ENCODE results near the gene KRT16.
"Not testable (repeated sequence)": the region's sequence is repeated elsewhere in the genome, so short reads cannot be mapped to it uniquely, and the experiment has no call there.

KRT16 gene

GRCh38 chr17:41619036-41619926, 6.7 kb upstream of the KRT16 start:
- in situ Hi-C loops (cut with MboI; ENCODE audit: low sequenced_read_pairs, unreplicated experiment): no loop called here
- no peak for DNase-seq (ENCODE audit: low spot score)
- no peak for TF ChIP-seq CTCF (IDR thresholded peaks at IDR 0.05; ENCODE audit: borderline replicate concordance, control extremely low read depth, extremely low read depth, insufficient read depth, missing control alignments)

GRCh38 chr17:41618341-41619035, 5.9 kb upstream of the KRT16 start:
- no peak for DNase-seq (ENCODE audit: low spot score)
- in situ Hi-C loops (cut with MboI; ENCODE audit: low sequenced_read_pairs, unreplicated experiment): no loop called here
- no peak for TF ChIP-seq CTCF (IDR thresholded peaks at IDR 0.05; ENCODE audit: borderline replicate concordance, control extremely low read depth, extremely low read depth, insufficient read depth, missing control alignments)

- in situ Hi-C loops (cut with MboI; ENCODE audit: low sequenced_read_pairs, unreplicated experiment): no loop called here
- no peak for DNase-seq (ENCODE audit: low spot score)
- no peak for TF ChIP-seq CTCF (IDR thresholded peaks at IDR 0.05; ENCODE audit: borderline replicate concordance, control extremely low read depth, extremely low read depth, insufficient read depth, missing control alignments)
Observed at GRCh38 chr17:41617698-41618097, 5.1 kb upstream of the KRT16 start.

- no peak for TF ChIP-seq CTCF (IDR thresholded peaks at IDR 0.05; ENCODE audit: borderline replicate concordance, control extremely low read depth, extremely low read depth, insufficient read depth, missing control alignments)
- no peak for DNase-seq (ENCODE audit: low spot score)
- in situ Hi-C loops (cut with MboI; ENCODE audit: low sequenced_read_pairs, unreplicated experiment): no loop called here
Observed at GRCh38 chr17:41617136-41617535, 4.6 kb upstream of the KRT16 start.

GRCh38 chr17:41616486-41616885, 3.9 kb upstream of the KRT16 start:
- DNase-seq (ENCODE audit: low spot score); in situ Hi-C loops (cut with MboI; ENCODE audit: low sequenced_read_pairs, unreplicated experiment): not testable (repeated sequence)

GRCh38 chr17:41615454-41615853, 2.9 kb upstream of the KRT16 start:
- in situ Hi-C loops (cut with MboI; ENCODE audit: low sequenced_read_pairs, unreplicated experiment): no loop called here
- no peak for TF ChIP-seq CTCF (IDR thresholded peaks at IDR 0.05; ENCODE audit: borderline replicate concordance, control extremely low read depth, extremely low read depth, insufficient read depth, missing control alignments)
- DNase-seq (ENCODE audit: low spot score): no peak

- DNase-seq (ENCODE audit: low spot score); in situ Hi-C loops (cut with MboI; ENCODE audit: low sequenced_read_pairs, unreplicated experiment): not testable (repeated sequence)
Observed at GRCh38 chr17:41614767-41615166, 2.2 kb upstream of the KRT16 start.

Data from GM13976 (cell line).